Psoas muscle (tissue), 8 donors: ENCODE measurements around the gene TNS3. TPM values are rescaled to one million over a fixed set of nuclear protein-coding genes. Genes with fewer than 3 reads are reported as not detected.

ENCODE experiments used
- ATAC-seq, 4 donors: fragments of 200-7000 bp; cut with Tn5 transposase; one replicate each; pipeline ENCODE4 v1.9.1; 2020; ENCODE audit warnings: moderate library complexity in 3 of 4, mild to moderate bottlenecking in 2 of 4
- DNase-seq, 2 donors: peaks; one replicate each; pipeline ENCODE4 v3.0.0-alpha.2; 2020
- H3K27ac ChIP-seq: fragments of 200-600 bp; one replicate; pipeline ENCODE4 v1.8.0; 2022
- H3K27me3 ChIP-seq, 3 donors: fragments of 200-600 bp in 1 of 3; one replicate each; pipeline versions ENCODE4 v1.6.1 to v1.8.0; 2013 to 2022; ENCODE audit warnings: low read length in 2 of 3, mild to moderate bottlenecking in 2 of 3, moderate library complexity in 1 of 3; ENCODE audit not compliant: insufficient read depth in 3 of 3
- H3K36me3 ChIP-seq, 2 donors: fragments of 200-600 bp in 1 of 2; one replicate each; pipeline versions ENCODE4 v1.6.1 to v1.8.0; 2013 to 2022; ENCODE audit warnings: low read depth in 1 of 2, mild to moderate bottlenecking in 1 of 2, moderate library complexity in 1 of 2; ENCODE audit not compliant: insufficient read depth in 1 of 2
- H3K4me1 ChIP-seq: fragments of 200-600 bp; one replicate; pipeline ENCODE4 v1.8.0; 2022
- H3K4me3 ChIP-seq: fragments of 200-600 bp; one replicate; pipeline ENCODE4 v1.8.0; 2022; ENCODE audit warnings: mild to moderate bottlenecking
- H3K9me3 ChIP-seq: fragments of 200-600 bp; one replicate; pipeline ENCODE4 v1.8.0; 2022
- WGBS, 3 donors: extraction: QIAGEN DNeasy Blood & Tissue Kit; methylation state at CpG; one replicate each; pipeline versions ENCODE4 v1.1.6 to v1.1.7; 2013; 5-methylcytosine and 5-hydroxymethylcytosine counted together
- intact Hi-C, 2 donors: fragments of 100-400 bp; cut with DNase I; formaldehyde crosslinking; loops; one replicate each; pipeline versions ENCODE4 v1.11.0 to v1.14.2; 2022
- polyA plus RNA-seq, 3 donors: library from polyadenylated mRNA; stranded (reverse); fragments of 200-250 nt; gene quantifications; one replicate each; pipeline ENCODE4 v1.2.3, GENCODE V29; 2013
- total RNA-seq, 4 donors: library from RNA; stranded (reverse); fragmentation: NEBNext Ultra II Directional in 2 of 4; extraction: Animal tissue kit (Norgen Biotek cat#: 25700) in 2 of 4; gene quantifications; one replicate each; pipeline versions ENCODE4 v1.2.1 to v1.2.4, GENCODE V29; 2021 to 2023
- TF ChIP-seq, protein P1 (sequence below): fragments of 200-600 bp; IDR thresholded peaks from one replicate; pipeline ENCODE4 v1.8.0; 2022; ENCODE audit warnings: antibody characterized with exemption
- donor health status: healthy with polysubstance abuse.
- donor health status: DM: no; HTN: no; CAD: no; lungs with moderate emphysema.
- donor health status: Bipolar disorder and iron deficiency.
- donor health status: healthy.
- donor health status: DM: yes; HTN: yes; CAD: no.
- donor health status: DM: no; HTN: no; CAD: no.
- donor health status: DM: no; HTN: no; CAD: no.
- donor health status: DM: yes; HTN: yes; CAD: no.

Gene TNS3
- total and polyA plus RNA-seq, 7 donors, result 11.5 to 75.3 (median 35.0) TPM

DNA sequence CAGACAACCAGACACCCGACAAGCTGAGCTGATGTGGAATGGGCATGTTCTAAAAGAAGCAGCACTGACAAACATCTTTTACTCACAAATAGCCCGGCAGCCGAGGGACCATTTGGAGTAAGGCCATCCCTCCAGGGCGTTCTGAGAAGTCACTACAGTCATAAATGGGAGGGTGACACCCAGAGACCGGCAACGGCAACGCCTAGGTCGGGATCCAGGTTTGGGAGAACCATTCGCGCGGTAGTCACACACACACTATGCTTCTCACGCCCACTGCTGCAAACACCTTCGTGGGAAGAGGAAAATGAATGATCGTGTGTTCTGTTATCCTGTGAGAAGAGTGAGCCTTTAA lies 9.8 kb downstream of the TNS3 start:
- WGBS, 3 donors, result 34 to 51% (median 39%) methylated on average over 14 of the region's 14 CpGs
- TF ChIP-seq, protein P1, sequence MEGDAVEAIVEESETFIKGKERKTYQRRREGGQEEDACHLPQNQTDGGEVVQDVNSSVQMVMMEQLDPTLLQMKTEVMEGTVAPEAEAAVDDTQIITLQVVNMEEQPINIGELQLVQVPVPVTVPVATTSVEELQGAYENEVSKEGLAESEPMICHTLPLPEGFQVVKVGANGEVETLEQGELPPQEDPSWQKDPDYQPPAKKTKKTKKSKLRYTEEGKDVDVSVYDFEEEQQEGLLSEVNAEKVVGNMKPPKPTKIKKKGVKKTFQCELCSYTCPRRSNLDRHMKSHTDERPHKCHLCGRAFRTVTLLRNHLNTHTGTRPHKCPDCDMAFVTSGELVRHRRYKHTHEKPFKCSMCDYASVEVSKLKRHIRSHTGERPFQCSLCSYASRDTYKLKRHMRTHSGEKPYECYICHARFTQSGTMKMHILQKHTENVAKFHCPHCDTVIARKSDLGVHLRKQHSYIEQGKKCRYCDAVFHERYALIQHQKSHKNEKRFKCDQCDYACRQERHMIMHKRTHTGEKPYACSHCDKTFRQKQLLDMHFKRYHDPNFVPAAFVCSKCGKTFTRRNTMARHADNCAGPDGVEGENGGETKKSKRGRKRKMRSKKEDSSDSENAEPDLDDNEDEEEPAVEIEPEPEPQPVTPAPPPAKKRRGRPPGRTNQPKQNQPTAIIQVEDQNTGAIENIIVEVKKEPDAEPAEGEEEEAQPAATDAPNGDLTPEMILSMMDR, result no peak
- peaks cover 0 to 2% (median 0%) of the 10 kb centered on the region in 3 donors for H3K27me3 ChIP-seq
- peak; percentile 36 to 79 (median 60) for ATAC-seq
- H3K36me3 ChIP-seq, result no peaks in the 10 kb centered on the region
- DNase-seq, result peak in 1 of 2 donors; percentile 74
- intact Hi-C loops, result loop anchor here in 1 of 2 donors (10.0 kb wide), 2 partner anchors 127 to 243 kb away; no protein-coding TSS in a partner anchor
- H3K9me3 ChIP-seq, result no peaks in the 10 kb centered on the region
- H3K4me1 ChIP-seq, result peaks cover 34% of the 10 kb centered on the region
- peak overlapping the region; percentile 58 for H3K27ac ChIP-seq
- H3K4me3 ChIP-seq, result peak overlapping the region; percentile 33

DNA sequence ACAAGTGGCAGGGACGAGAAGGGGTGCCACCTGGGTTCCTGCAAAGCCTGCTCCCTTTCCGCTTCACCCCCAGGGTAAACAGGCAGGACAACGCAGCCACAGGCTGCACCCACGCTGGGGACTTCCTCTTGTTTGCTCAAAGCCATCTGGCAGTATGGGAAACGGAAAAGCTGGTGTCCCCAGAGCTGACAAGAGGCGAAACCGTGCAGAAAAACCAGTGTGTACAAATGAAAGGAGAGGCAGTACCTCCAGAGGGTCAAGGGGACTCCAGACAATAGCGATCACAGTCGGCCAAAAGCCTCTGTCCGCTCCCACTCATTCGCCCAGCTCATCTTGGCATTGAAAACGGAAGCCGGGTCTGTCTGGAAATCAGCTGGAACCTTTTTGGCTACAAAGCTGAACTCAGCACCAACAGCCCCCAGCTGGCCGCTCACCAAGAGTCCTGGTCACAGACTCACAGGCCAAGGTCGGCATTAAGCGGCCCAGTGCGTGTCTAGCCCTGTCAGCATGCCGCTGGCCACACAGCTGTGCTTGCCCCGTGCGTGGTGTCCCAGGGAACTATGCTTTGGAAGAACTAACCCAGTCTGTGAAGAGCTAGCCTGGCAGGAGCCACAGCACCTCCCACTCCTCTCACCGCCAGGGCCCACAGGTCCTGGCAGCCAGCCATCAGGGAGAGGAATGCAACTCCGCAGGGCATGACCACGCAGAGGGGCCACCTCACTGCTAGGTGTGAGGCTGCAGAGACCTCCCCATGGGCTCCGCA lies 10.4 kb downstream of the TNS3 start:
- H3K9me3 ChIP-seq, result no peaks in the 10 kb centered on the region
- H3K4me1 ChIP-seq, result peaks cover 30% of the 10 kb centered on the region
- TF ChIP-seq, protein P1, result no peak
- H3K36me3 ChIP-seq, result no peaks in the 10 kb centered on the region
- ATAC-seq (peak; percentile 71 to 76 (median 72)), DNase-seq (peak; percentile 84 to 86)
- peak overlapping the region; percentile 58 for H3K27ac ChIP-seq
- 23 to 36% (median 24%) methylated on average over 24 of the region's 24 CpGs for WGBS, 3 donors
- peak overlapping the region; percentile 33 for H3K4me3 ChIP-seq
- peaks cover 0 to 2% (median 0%) of the 10 kb centered on the region in 3 donors for H3K27me3 ChIP-seq
- intact Hi-C loops, result loop anchor here in 1 of 2 donors (10.0 kb wide), 2 partner anchors 127 to 243 kb away; no protein-coding TSS in a partner anchor

DNA sequence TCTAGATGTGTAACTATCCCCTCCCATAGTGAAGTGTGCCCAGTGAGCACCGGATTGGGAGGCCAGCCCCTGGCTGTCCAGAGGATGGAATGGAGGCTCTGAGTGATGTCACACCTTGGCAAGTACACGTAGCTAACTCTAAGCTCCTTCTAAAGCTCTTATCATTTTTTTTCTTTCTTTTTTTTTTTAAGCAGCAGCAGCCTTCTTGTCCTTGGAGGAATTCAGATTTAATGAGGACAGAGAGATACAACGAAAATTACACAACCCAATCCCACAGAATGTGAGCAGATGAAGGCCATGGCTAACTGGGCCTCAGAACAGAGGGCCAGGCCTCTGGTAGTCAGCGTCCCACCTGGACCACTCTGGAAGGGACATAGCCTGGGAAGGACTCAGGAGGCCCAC lies 11.3 kb downstream of the TNS3 start:
- WGBS, 3 donors, result 66 to 75% (median 67%) methylated on average over 4 of the region's 4 CpGs
- Histone ChIP-seq H3K4me3 (no peak overlapping the region), H3K36me3 (no peaks in the 10 kb centered on the region), H3K27ac (peak overlapping the region; percentile 53), H3K27me3 (peaks cover 0 to 2% (median 0%) of the 10 kb centered on the region in 3 donors), H3K9me3 (no peaks in the 10 kb centered on the region), H3K4me1 (peaks cover 22% of the 10 kb centered on the region)
- intact Hi-C loops, result loop anchor here in 1 of 2 donors (10.0 kb wide), 2 partner anchors 126 to 244 kb away; no protein-coding TSS in a partner anchor
- TF ChIP-seq, protein P1, result no peak
- ATAC-seq (peak in 3 of 4 donors; percentile 24 to 27 (median 26)), DNase-seq (peak; percentile 44 to 70)

DNA sequence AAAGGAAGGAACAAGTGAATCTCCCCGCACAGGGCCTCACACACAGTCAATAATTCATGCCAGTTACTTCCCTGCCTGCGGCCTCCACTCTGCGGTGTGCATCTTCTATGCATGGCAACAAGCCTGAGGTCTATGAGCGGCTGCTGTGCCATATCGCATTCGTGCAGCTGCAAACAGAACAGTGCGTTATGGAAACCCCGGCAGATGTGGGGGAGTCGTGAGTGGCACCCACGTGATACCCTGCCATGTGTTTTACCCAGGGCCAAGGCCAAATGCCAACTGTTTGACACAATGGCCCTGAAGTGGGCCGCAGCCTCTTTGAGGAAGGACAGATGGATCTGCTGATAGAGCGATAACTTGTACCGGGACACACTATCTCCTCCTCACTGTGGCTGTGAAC lies 13.4 kb downstream of the TNS3 start:
- no peaks in the 10 kb centered on the region for H3K36me3 ChIP-seq
- 62 to 75% (median 73%) methylated on average over 13 of the region's 13 CpGs for whole genome bisulfite sequencing, 3 donors
- H3K27me3 ChIP-seq, result peaks cover 0 to 2% (median 0%) of the 10 kb centered on the region in 3 donors
- no peak overlapping the region for H3K27ac ChIP-seq
- H3K4me1 ChIP-seq, result peaks cover 22% of the 10 kb centered on the region
- intact Hi-C loops, result no loop called here
- H3K9me3 ChIP-seq, result no peaks in the 10 kb centered on the region
- ATAC-seq (no peak), DNase-seq (peak in 1 of 2 donors; percentile 39)
- TF ChIP-seq, protein P1, result no peak
- H3K4me3 ChIP-seq, result no peak overlapping the region
